DND-41 (cell line): ENCODE data around the gene RPN2.

ENCODE experiments used
- ATAC-seq: fragments of 200-7000 bp; cut with Tn5 transposase; 3 replicates; pipeline ENCODE4 v1.9.1; 2021; ENCODE audit warnings: low read depth; ENCODE audit not compliant: insufficient read depth
- DNase-seq: peaks from one replicate; pipeline ENCODE4 v3.0.0-alpha.2; 2020
- H2AFZ ChIP-seq: 2 replicates; pipeline ENCODE4 v1.6.0; 2012; ENCODE audit warnings: low read depth, low read length
- H3K27ac ChIP-seq: 2 replicates; pipeline ENCODE4 v1.5.1; 2012; ENCODE audit warnings: low read length, inconsistent platforms
- H3K27me3 ChIP-seq: fragments of 200-600 bp; sonication (generic); 2 replicates; pipeline ENCODE4 v1.6.0; 2012; ENCODE audit warnings: low read length, mild to moderate bottlenecking, inconsistent platforms; ENCODE audit not compliant: insufficient read depth, poor library complexity
- H3K36me3 ChIP-seq: 2 replicates; pipeline ENCODE4 v1.5.1; 2012; ENCODE audit warnings: low read length, inconsistent platforms; ENCODE audit not compliant: insufficient read depth
- H3K4me1 ChIP-seq: 2 replicates; pipeline ENCODE4 v1.5.1; 2012; ENCODE audit warnings: mild to moderate bottlenecking, low read length; ENCODE audit not compliant: insufficient read depth
- H3K4me2 ChIP-seq: 2 replicates; pipeline ENCODE4 v1.6.0; 2012; ENCODE audit warnings: mild to moderate bottlenecking, moderate library complexity, low read length, inconsistent platforms; ENCODE audit not compliant: insufficient read depth
- H3K4me3 ChIP-seq, 2 experiments: fragments of 200-600 bp in 1 of 2; shearing (Covaris generic) in 1 of 2; 2 replicates each; pipeline ENCODE4 v1.5.1; 2012 to 2016; ENCODE audit warnings: inconsistent platforms in 2 of 2, low read length in 2 of 2, mild to moderate bottlenecking in 2 of 2, low read depth in 1 of 2, moderate library complexity in 1 of 2
- H3K79me2 ChIP-seq: 2 replicates; pipeline ENCODE4 v1.6.0; 2012; ENCODE audit warnings: low read length, inconsistent platforms; ENCODE audit not compliant: insufficient read depth
- H3K9ac ChIP-seq: 2 replicates; pipeline ENCODE4 v1.6.0; 2012; ENCODE audit warnings: low read depth, mild to moderate bottlenecking, inconsistent platforms, low read length, moderate library complexity
- H3K9me3 ChIP-seq: 2 replicates; pipeline ENCODE4 v1.5.1; 2012; ENCODE audit warnings: low read length, moderate library complexity, mild to moderate bottlenecking, inconsistent platforms; ENCODE audit not compliant: insufficient read depth, severe bottlenecking
- H4K20me1 ChIP-seq: 2 replicates; pipeline ENCODE4 v1.6.0; 2012; ENCODE audit warnings: low read length; ENCODE audit not compliant: insufficient read depth
- EZH2 ChIP-seq: IDR thresholded peaks from 3 replicates; pipeline ENCODE4 v1.6.1; 2012; ENCODE audit warnings: borderline replicate concordance, low read depth, mild to moderate bottlenecking, moderate library complexity, low read length, inconsistent platforms; ENCODE audit not compliant: severe bottlenecking
- TF ChIP-seq, protein P1 (sequence below): IDR thresholded peaks from 2 replicates; pipeline ENCODE4 v1.5.1; 2012; ENCODE audit warnings: borderline replicate concordance, low read length, moderate library complexity, mild to moderate bottlenecking; ENCODE audit not compliant: poor library complexity, severe bottlenecking; ENCODE audit errors: extremely low read depth

RPN2 gene

DNA sequence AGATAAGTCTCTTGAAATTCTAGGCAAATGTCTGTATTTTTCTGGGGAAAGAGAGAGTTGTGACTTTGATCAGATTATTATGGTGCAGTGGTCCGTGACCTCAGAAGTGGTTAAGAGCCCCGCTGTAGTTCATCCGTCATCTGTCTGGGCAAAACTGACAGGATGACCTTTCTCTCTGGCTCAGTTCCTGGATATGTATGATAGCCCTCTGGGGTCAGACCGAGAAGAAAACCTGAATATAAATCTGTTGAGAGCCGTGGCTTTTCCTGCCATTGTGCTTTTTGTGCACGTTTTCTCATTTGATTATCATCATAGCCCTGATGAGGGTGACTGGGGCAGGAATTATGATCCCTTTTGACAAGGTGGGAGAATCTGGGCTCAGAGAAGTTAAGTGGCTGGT, 55.9 kb downstream of the RPN2 start:
- no peak overlapping the region for H3K4me3 ChIP-seq
- ATAC-seq (no peak), DNase-seq (no peak)
- no peaks in the 10 kb centered on the region for H3K79me2 ChIP-seq
- H4K20me1 ChIP-seq = no peaks in the 10 kb centered on the region
- H3K4me1 ChIP-seq = no peaks in the 10 kb centered on the region
- no peak overlapping the region for H2AFZ ChIP-seq
- peaks cover 97% of the 10 kb centered on the region for H3K36me3 ChIP-seq
- H3K9ac ChIP-seq = no peak overlapping the region
- H3K27me3 ChIP-seq = no peaks in the 10 kb centered on the region
- no peaks in the 10 kb centered on the region for H3K9me3 ChIP-seq
- no peak overlapping the region for H3K27ac ChIP-seq
- H3K4me2 ChIP-seq = no peak overlapping the region
- TF ChIP-seq, protein P1, sequence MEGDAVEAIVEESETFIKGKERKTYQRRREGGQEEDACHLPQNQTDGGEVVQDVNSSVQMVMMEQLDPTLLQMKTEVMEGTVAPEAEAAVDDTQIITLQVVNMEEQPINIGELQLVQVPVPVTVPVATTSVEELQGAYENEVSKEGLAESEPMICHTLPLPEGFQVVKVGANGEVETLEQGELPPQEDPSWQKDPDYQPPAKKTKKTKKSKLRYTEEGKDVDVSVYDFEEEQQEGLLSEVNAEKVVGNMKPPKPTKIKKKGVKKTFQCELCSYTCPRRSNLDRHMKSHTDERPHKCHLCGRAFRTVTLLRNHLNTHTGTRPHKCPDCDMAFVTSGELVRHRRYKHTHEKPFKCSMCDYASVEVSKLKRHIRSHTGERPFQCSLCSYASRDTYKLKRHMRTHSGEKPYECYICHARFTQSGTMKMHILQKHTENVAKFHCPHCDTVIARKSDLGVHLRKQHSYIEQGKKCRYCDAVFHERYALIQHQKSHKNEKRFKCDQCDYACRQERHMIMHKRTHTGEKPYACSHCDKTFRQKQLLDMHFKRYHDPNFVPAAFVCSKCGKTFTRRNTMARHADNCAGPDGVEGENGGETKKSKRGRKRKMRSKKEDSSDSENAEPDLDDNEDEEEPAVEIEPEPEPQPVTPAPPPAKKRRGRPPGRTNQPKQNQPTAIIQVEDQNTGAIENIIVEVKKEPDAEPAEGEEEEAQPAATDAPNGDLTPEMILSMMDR = no peak
- no peak for TF ChIP-seq EZH2

GRCh38 chr20:37236462-37236861, 57.3 kb downstream of the RPN2 start:
- Histone ChIP-seq H3K4me2 (no peak overlapping the region), H3K4me3 (no peak overlapping the region), H3K27me3 (no peaks in the 10 kb centered on the region), H3K79me2 (no peaks in the 10 kb centered on the region), H3K9ac (no peak overlapping the region), H3K27ac (no peak overlapping the region), H2AFZ (no peak overlapping the region), H3K4me1 (no peaks in the 10 kb centered on the region), H3K9me3 (no peaks in the 10 kb centered on the region), H3K36me3 (peaks cover 97% of the 10 kb centered on the region), H4K20me1 (no peaks in the 10 kb centered on the region)
- ATAC-seq (no peak), DNase-seq (no peak)
- TF ChIP-seq, protein P1 = no peak
- TF ChIP-seq EZH2 = no peak

GRCh38 chr20:37237656-37238055, 58.5 kb downstream of the RPN2 start:
- Histone ChIP-seq H3K27ac (no peak overlapping the region), H3K4me1 (no peaks in the 10 kb centered on the region), H3K4me3 (no peak overlapping the region), H3K79me2 (no peaks in the 10 kb centered on the region), H3K27me3 (no peaks in the 10 kb centered on the region), H2AFZ (no peak overlapping the region), H3K4me2 (no peak overlapping the region), H4K20me1 (no peaks in the 10 kb centered on the region), H3K36me3 (peaks cover 97% of the 10 kb centered on the region), H3K9me3 (no peaks in the 10 kb centered on the region), H3K9ac (no peak overlapping the region)
- TF ChIP-seq, protein P1 = no peak
- no peak for TF ChIP-seq EZH2
- DNase-seq (no peak), ATAC-seq (no peak)

GRCh38 chr20:37238426-37238825, 59.3 kb downstream of the RPN2 start:
- H3K9me3 ChIP-seq = no peaks in the 10 kb centered on the region
- TF ChIP-seq, protein P1 = no peak
- TF ChIP-seq EZH2 = no peak
- no peaks in the 10 kb centered on the region for H3K4me1 ChIP-seq
- no peaks in the 10 kb centered on the region for H4K20me1 ChIP-seq
- H3K4me3 ChIP-seq = no peak overlapping the region
- no peak overlapping the region for H3K27ac ChIP-seq
- H3K36me3 ChIP-seq = peaks cover 97% of the 10 kb centered on the region
- H3K27me3 ChIP-seq = no peaks in the 10 kb centered on the region
- no peak overlapping the region for H2AFZ ChIP-seq
- no peak overlapping the region for H3K4me2 ChIP-seq
- DNase-seq (no peak), ATAC-seq (no peak)
- no peak overlapping the region for H3K9ac ChIP-seq
- no peaks in the 10 kb centered on the region for H3K79me2 ChIP-seq
